GM21723 (cell line): ENCODE data around the gene CRIP3.
"Not testable (repeated sequence)": the region's sequence is repeated elsewhere in the genome, so short reads cannot be mapped to it uniquely, and the experiment has no call there.

Experiments
- ATAC-seq: cut with Tn5 transposase; IDR thresholded peaks from one replicate; pipeline ENCODE4 v1.9.1; 2021; ENCODE audit warnings: mild to moderate bottlenecking, moderate library complexity; ENCODE audit not compliant: unreplicated experiment

Gene CRIP3

GRCh38 chr6:43308101-43308989 is at the start of gene CRIP3:
CRIP3 (minus strand) TSS chr6:43308826; CDS start chr6:43308792, 34 bp downstream.
- ATAC-seq, result peak; percentile 55

GRCh38 chr6:43355862-43356590 is 47.4 kb upstream of the CRIP3 start:
- no peak for ATAC-seq

GRCh38 chr6:43351951-43352350 is 43.3 kb upstream of the CRIP3 start:
- not testable (repeated sequence) for ATAC-seq

GRCh38 chr6:43347444-43347843 is 38.8 kb upstream of the CRIP3 start:
- no peak for ATAC-seq

- ATAC-seq, result no peak
Measured at GRCh38 chr6:43347021-43347420, 38.4 kb upstream of the CRIP3 start.

- not testable (repeated sequence) for ATAC-seq
Measured at GRCh38 chr6:43346243-43346642, 37.6 kb upstream of the CRIP3 start.

- ATAC-seq, result peak; percentile 68
Measured at GRCh38 chr6:43339168-43339567, 30.5 kb upstream of the CRIP3 start.

GRCh38 chr6:43338243-43338642 is 29.6 kb upstream of the CRIP3 start:
- peak; percentile 40 for ATAC-seq

GRCh38 chr6:43336382-43336781 is 27.8 kb upstream of the CRIP3 start:
- no peak for ATAC-seq

- no peak for ATAC-seq
Measured at GRCh38 chr6:43335469-43335868, 26.8 kb upstream of the CRIP3 start.

- no peak for ATAC-seq
Measured at GRCh38 chr6:43334466-43335095, 26.0 kb upstream of the CRIP3 start.

- no peak for ATAC-seq
Measured at GRCh38 chr6:43331891-43332290, 23.3 kb upstream of the CRIP3 start.

- ATAC-seq, result no peak
Measured at GRCh38 chr6:43331470-43331869, 22.8 kb upstream of the CRIP3 start.

GRCh38 chr6:43328528-43328927 is 19.9 kb upstream of the CRIP3 start:
- ATAC-seq, result no peak

GRCh38 chr6:43325876-43326275 is 17.2 kb upstream of the CRIP3 start:
- ATAC-seq, result no peak

- ATAC-seq, result no peak
Measured at GRCh38 chr6:43318011-43318410, 9.4 kb upstream of the CRIP3 start.

- no peak for ATAC-seq
Measured at GRCh38 chr6:43313813-43314212, 5.2 kb upstream of the CRIP3 start.

- ATAC-seq, result no peak
Measured at GRCh38 chr6:43311666-43312065, 3.0 kb upstream of the CRIP3 start.

- no peak for ATAC-seq
Measured at GRCh38 chr6:43310624-43311023, 2.0 kb upstream of the CRIP3 start.

- ATAC-seq, result no peak
Measured at GRCh38 chr6:43310134-43310533, 1.5 kb upstream of the CRIP3 start.

GRCh38 chr6:43308990-43309477 is 408 bp upstream of the CRIP3 start:
- no peak for ATAC-seq
